ENCODE data around the gene FSD1L. TPM values are rescaled to one million over a fixed set of nuclear protein-coding genes. Genes with fewer than 3 reads are reported as not detected.

The FSD1L gene
- total RNA-seq, 3 donors from 2014 or later (not counting 1 experiment from before 2014, with no cell fraction given) = 2.0 to 4.2 (median 2.1) TPM

DNA sequence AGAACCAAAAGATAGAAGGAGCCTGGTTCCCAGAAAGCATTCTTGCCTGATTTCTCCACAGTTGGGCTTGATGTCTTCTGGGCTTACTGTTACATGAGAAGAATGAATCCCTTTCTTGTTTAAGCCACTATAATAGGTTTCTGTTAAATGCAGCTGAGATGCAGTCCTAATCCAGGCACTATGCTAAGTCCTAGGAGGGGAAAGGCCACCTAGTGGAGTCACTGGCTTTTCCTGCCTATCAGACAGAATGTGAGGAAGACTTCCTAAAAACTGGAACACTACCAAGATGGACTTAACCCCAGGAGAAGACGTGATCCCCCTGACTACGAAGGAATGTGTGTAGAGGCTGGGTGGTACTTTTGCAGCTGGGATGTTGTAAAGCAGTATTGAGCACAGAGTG, 34.3 kb upstream of the FSD1L start:
- Mint-ChIP-seq H3K36me3 (peaks cover 13% of the 10 kb centered on the region), H3K27ac (no peak overlapping the region), H3K9me3 (no peaks in the 10 kb centered on the region), H3K4me3 (no peak overlapping the region), H3K4me1 (peaks cover 5 to 6% of the 10 kb centered on the region in 2 donors), H3K27me3 (ENCODE audit: low read depth in 2 of 2) (peaks cover 27 to 55% of the 10 kb centered on the region in 2 donors)
- intact Hi-C loops (cut with micrococcal nuclease) = loop anchor here (10.0 kb wide), 1 partner anchor 489 kb away; the partner anchor contains the start of gene ABCA1
- Histone ChIP-seq H3K4me1 (ENCODE audit: control insufficient read depth, insufficient read depth, low read length) (no peaks in the 10 kb centered on the region), H3K4me3 (ENCODE audit: low read length) (no peak overlapping the region), H3K27ac (ENCODE audit: low read length) (no peak overlapping the region), H3K9me3 (ENCODE audit: control insufficient read depth, insufficient read depth, low read length) (peaks cover 3% of the 10 kb centered on the region), H3K36me3 (ENCODE audit: control insufficient read depth, insufficient read depth, low read length) (no peaks in the 10 kb centered on the region), H3K27me3 (ENCODE audit: control insufficient read depth, insufficient read depth, low read length) (peaks cover 7% of the 10 kb centered on the region)
- WGBS (ENCODE audit: insufficient coverage) = 90% methylated on average over 2 of the region's 2 CpGs
- DNase-seq = no peak
- TF ChIP-seq, protein P1, sequence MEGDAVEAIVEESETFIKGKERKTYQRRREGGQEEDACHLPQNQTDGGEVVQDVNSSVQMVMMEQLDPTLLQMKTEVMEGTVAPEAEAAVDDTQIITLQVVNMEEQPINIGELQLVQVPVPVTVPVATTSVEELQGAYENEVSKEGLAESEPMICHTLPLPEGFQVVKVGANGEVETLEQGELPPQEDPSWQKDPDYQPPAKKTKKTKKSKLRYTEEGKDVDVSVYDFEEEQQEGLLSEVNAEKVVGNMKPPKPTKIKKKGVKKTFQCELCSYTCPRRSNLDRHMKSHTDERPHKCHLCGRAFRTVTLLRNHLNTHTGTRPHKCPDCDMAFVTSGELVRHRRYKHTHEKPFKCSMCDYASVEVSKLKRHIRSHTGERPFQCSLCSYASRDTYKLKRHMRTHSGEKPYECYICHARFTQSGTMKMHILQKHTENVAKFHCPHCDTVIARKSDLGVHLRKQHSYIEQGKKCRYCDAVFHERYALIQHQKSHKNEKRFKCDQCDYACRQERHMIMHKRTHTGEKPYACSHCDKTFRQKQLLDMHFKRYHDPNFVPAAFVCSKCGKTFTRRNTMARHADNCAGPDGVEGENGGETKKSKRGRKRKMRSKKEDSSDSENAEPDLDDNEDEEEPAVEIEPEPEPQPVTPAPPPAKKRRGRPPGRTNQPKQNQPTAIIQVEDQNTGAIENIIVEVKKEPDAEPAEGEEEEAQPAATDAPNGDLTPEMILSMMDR (IDR thresholded peaks at IDR 0.05) = no peak
- no peak for ATAC-seq

DNA sequence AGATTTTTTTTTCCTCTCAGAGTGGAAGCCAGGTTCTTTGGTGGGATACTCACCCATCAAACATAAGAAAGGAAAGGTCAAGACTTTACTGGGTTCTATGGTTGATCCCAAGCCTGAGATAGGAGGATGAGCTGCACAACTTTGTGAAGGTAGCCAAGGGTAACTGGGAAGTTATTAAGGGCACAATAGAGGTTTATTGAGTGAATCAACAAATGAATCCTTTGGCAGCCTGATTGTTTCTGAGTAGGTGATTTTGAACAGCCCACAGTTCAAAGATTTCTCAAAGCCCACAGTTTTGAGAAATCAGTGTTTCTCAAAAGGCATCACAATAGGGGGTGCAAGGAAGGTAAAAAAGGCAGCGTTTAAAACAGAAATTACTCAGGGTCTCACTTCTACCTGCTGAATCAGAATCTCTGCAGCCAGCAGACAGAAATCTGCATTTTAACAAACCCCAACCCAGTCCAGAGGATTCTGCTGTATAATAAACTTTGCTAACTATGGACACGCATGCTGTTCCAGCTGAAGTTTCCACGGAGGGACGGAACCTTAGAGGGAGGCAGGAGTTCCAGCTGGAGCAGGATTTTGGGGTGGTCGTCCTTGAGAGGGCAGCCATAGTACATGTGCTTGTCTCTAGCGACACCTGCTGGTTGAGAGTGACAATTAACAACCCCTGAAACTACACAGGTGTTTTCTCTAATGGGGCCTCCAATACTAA, 32.7 kb upstream of the FSD1L start:
- H3K4me3 Mint-ChIP-seq = no peak overlapping the region
- H3K27ac Mint-ChIP-seq = no peak overlapping the region
- no peaks in the 10 kb centered on the region for H3K36me3 Mint-ChIP-seq
- intact Hi-C loops (cut with micrococcal nuclease) = loop anchor here (1.0 to 10.0 kb wide), 4 partner anchors 258 to 634 kb away; partner anchors contain the start of gene ABCA1
- peaks cover 5 to 6% of the 10 kb centered on the region in 2 donors for H3K4me1 Mint-ChIP-seq
- H3K27me3 Mint-ChIP-seq (ENCODE audit: low read depth in 2 of 2) = peaks cover 27 to 42% of the 10 kb centered on the region in 2 donors
- Histone ChIP-seq H3K4me3 (ENCODE audit: low read length) (no peak overlapping the region), H3K9me3 (ENCODE audit: control insufficient read depth, insufficient read depth, low read length) (no peaks in the 10 kb centered on the region), H3K4me1 (ENCODE audit: control insufficient read depth, insufficient read depth, low read length) (no peaks in the 10 kb centered on the region), H3K36me3 (ENCODE audit: control insufficient read depth, insufficient read depth, low read length) (no peaks in the 10 kb centered on the region), H3K27me3 (ENCODE audit: control insufficient read depth, insufficient read depth, low read length) (peaks cover 3% of the 10 kb centered on the region), H3K27ac (ENCODE audit: low read length) (no peak overlapping the region)
- 4% methylated on average over 6 of the region's 6 CpGs for WGBS (ENCODE audit: insufficient coverage)
- ATAC-seq (peak; percentile 77 to 89 (median 81)), DNase-seq (peak; percentile 42 to 87)
- no peaks in the 10 kb centered on the region for H3K9me3 Mint-ChIP-seq
- TF ChIP-seq, protein P1 (IDR thresholded peaks at IDR 0.05) = peak; percentile 94

DNA sequence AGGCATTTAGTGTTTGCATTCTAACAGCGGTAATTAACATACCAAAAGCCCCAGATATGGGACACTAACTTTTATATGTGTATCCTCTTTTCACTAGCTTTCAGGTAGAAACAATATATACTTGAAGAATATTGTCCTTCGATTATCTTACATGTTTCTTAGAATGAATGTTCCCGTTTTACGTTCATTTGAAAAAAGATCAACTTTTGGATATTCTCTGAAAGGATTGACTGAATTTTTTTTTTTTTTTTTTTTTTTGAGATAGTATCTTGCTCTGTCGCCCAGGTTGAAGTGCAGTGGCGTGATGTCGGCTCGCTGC, 32.2 kb upstream of the FSD1L start:
- intact Hi-C loops (cut with micrococcal nuclease) = loop anchor here (1.0 to 10.0 kb wide), 4 partner anchors 258 to 635 kb away; partner anchors contain the start of gene ABCA1
- TF ChIP-seq, protein P1 (IDR thresholded peaks at IDR 0.05) = no peak
- H3K36me3 ChIP-seq (ENCODE audit: control insufficient read depth, insufficient read depth, low read length) = no peaks in the 10 kb centered on the region
- DNase-seq = no peak
- Mint-ChIP-seq H3K9me3 (no peaks in the 10 kb centered on the region), H3K27me3 (ENCODE audit: low read depth in 2 of 2) (peaks cover 26 to 36% of the 10 kb centered on the region in 2 donors), H3K4me1 (peaks cover 5 to 6% of the 10 kb centered on the region in 2 donors), H3K36me3 (no peaks in the 10 kb centered on the region), H3K27ac (no peak overlapping the region), H3K4me3 (no peak overlapping the region)
- no peaks in the 10 kb centered on the region for H3K9me3 ChIP-seq (ENCODE audit: control insufficient read depth, insufficient read depth, low read length)
- H3K27ac ChIP-seq (ENCODE audit: low read length) = no peak overlapping the region
- no peaks in the 10 kb centered on the region for H3K4me1 ChIP-seq (ENCODE audit: control insufficient read depth, insufficient read depth, low read length)
- H3K4me3 ChIP-seq (ENCODE audit: low read length) = no peak overlapping the region
- peaks cover 3% of the 10 kb centered on the region for H3K27me3 ChIP-seq (ENCODE audit: control insufficient read depth, insufficient read depth, low read length)
- ATAC-seq = no peak
- WGBS (ENCODE audit: insufficient coverage) = 90% methylated on average over 6 of the region's 8 CpGs
